ENCODE results near the gene LCP1.

The LCP1 gene

DNA sequence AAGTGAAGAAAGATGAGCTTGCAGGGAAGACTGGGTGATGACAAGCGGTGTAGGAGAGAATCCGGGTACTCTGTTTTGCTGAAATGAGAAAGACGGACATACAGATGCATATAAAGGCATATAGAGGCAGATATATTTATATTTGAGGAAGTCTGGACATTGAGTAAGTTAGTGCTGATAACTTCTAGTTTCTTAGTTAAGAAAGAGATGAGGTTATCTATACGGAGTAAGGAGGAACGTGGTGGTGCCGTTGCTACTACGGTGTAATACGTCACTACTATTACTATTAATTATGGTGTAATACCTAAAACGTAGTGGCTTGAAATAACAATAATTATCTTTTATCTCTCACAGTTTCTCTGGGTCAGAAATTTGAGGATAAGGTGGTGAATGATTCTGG lies 67.4 kb downstream of the LCP1 start:
- TF ChIP-seq CTCF (IDR thresholded peaks at IDR 0.05) = no peak

GRCh38 chr13:46113596-46113995 lies 68.4 kb downstream of the LCP1 start:
- H3K4me3 ChIP-seq (ENCODE audit: low read depth, low read length) = no peak overlapping the region
- no peak overlapping the region for H3K9ac ChIP-seq
- TF ChIP-seq CTCF (IDR thresholded peaks at IDR 0.05) = no peak

More for the DNA sequence above, 67.4 kb downstream of the LCP1 start:
- H2AFZ ChIP-seq = no peak overlapping the region
- H3K4me2 ChIP-seq (ENCODE audit: low read length) = no peak overlapping the region
- H3K4me3 ChIP-seq (ENCODE audit: low read depth, low read length) = no peak overlapping the region
- no peaks in the 10 kb centered on the region for H3K27me3 ChIP-seq (ENCODE audit: control insufficient read depth, insufficient read depth, low read length)
- no peaks in the 10 kb centered on the region for H3K9me3 ChIP-seq (ENCODE audit: control insufficient read depth, low read length)
- no peaks in the 10 kb centered on the region for H3K79me2 ChIP-seq
- H3K4me1 ChIP-seq = no peaks in the 10 kb centered on the region
- no peak overlapping the region for H3K27ac ChIP-seq
- H3K36me3 ChIP-seq (ENCODE audit: control insufficient read depth, insufficient read depth, low read length) = no peaks in the 10 kb centered on the region
- H3K9ac ChIP-seq = no peak overlapping the region

DNA sequence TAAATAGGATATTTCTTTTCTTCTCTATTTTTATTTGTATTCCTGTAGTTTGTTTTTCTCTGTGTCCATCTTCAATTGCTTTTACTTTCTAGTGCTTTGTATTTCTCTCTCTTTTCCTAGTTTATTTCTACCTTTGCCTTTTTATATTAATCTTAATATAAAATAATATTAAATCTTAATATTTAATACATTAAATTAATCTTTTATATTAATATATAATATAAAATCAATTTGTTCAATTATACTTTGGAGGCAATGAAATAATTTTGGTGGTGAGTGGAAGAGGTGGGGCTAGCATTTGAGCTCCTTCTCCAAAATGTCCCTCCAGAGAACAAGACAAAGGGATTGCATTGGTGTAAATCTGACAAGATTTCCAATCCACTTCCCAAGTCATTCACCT lies 70.8 kb downstream of the LCP1 start:
- H3K27me3 ChIP-seq (ENCODE audit: control insufficient read depth, insufficient read depth, low read length) = no peaks in the 10 kb centered on the region

More at GRCh38 chr13:46113596-46113995, 68.4 kb downstream of the LCP1 start:
- H3K36me3 ChIP-seq (ENCODE audit: control insufficient read depth, insufficient read depth, low read length) = no peaks in the 10 kb centered on the region
- H3K9me3 ChIP-seq (ENCODE audit: control insufficient read depth, low read length) = no peaks in the 10 kb centered on the region
- H3K79me2 ChIP-seq = no peaks in the 10 kb centered on the region
- H2AFZ ChIP-seq = no peak overlapping the region
- no peaks in the 10 kb centered on the region for H3K27me3 ChIP-seq (ENCODE audit: control insufficient read depth, insufficient read depth, low read length)
- no peak overlapping the region for H3K27ac ChIP-seq
- H3K4me2 ChIP-seq (ENCODE audit: low read length) = no peak overlapping the region
- no peaks in the 10 kb centered on the region for H3K4me1 ChIP-seq

GRCh38 chr13:46109451-46109850 lies 72.5 kb downstream of the LCP1 start:
- Histone ChIP-seq H3K4me1 (no peaks in the 10 kb centered on the region), H2AFZ (no peak overlapping the region), H3K36me3 (ENCODE audit: control insufficient read depth, insufficient read depth, low read length) (no peaks in the 10 kb centered on the region), H3K79me2 (no peaks in the 10 kb centered on the region), H3K9me3 (ENCODE audit: control insufficient read depth, low read length) (no peaks in the 10 kb centered on the region), H3K9ac (no peak overlapping the region), H3K4me3 (ENCODE audit: low read depth, low read length) (no peak overlapping the region), H3K4me2 (ENCODE audit: low read length) (no peak overlapping the region), H3K27ac (no peak overlapping the region), H3K27me3 (ENCODE audit: control insufficient read depth, insufficient read depth, low read length) (no peaks in the 10 kb centered on the region)
- TF ChIP-seq CTCF (IDR thresholded peaks at IDR 0.05) = no peak

More for the DNA sequence above, 70.8 kb downstream of the LCP1 start:
- H3K9ac ChIP-seq = no peak overlapping the region
- no peaks in the 10 kb centered on the region for H3K4me1 ChIP-seq
- H3K4me2 ChIP-seq (ENCODE audit: low read length) = no peak overlapping the region
- no peaks in the 10 kb centered on the region for H3K9me3 ChIP-seq (ENCODE audit: control insufficient read depth, low read length)
- H3K4me3 ChIP-seq (ENCODE audit: low read depth, low read length) = no peak overlapping the region
- no peaks in the 10 kb centered on the region for H3K36me3 ChIP-seq (ENCODE audit: control insufficient read depth, insufficient read depth, low read length)
- H3K27ac ChIP-seq = no peak overlapping the region
- H3K79me2 ChIP-seq = no peaks in the 10 kb centered on the region
- no peak for TF ChIP-seq CTCF (IDR thresholded peaks at IDR 0.05)
- no peak overlapping the region for H2AFZ ChIP-seq

DNA sequence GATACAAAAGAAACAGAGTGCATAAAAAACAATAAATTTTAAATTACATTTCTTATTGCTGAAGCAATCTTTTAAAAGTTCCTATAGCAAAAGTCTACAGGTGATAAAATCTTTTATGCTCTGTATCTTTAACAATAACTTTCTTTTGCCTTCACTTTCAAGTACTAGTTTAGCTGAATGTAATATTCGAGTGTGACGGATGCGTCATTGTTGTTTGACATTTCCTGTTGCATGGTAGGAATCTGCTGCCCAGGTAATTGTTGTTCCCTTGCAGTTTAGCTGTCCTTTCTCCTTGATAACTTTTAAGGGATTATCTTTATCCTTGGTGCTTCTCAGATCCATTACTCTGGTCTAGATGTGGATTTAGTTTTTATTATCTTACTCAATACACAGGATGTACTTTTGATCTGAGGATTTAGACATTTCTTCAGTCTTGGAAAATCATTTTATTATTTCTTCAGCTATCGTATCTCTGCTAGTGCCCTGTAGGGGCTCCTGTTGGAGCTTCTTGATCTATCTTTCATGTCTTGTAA lies 75.1 kb downstream of the LCP1 start:
- H3K36me3 ChIP-seq (ENCODE audit: control insufficient read depth, insufficient read depth, low read length) = no peaks in the 10 kb centered on the region
- no peaks in the 10 kb centered on the region for H3K27me3 ChIP-seq (ENCODE audit: control insufficient read depth, insufficient read depth, low read length)
- no peak overlapping the region for H3K27ac ChIP-seq
- no peak for TF ChIP-seq CTCF (IDR thresholded peaks at IDR 0.05)
- no peaks in the 10 kb centered on the region for H3K79me2 ChIP-seq
- H3K9me3 ChIP-seq (ENCODE audit: control insufficient read depth, low read length) = no peaks in the 10 kb centered on the region
- H2AFZ ChIP-seq = no peak overlapping the region
- H3K4me3 ChIP-seq (ENCODE audit: low read depth, low read length) = no peak overlapping the region
- no peaks in the 10 kb centered on the region for H3K4me1 ChIP-seq
- no peak overlapping the region for H3K9ac ChIP-seq
- H3K4me2 ChIP-seq (ENCODE audit: low read length) = no peak overlapping the region
